GM18511 (cell line): Measurements from ENCODE around the gene DPP7.
"Not testable (repeated sequence)": the region's sequence is repeated elsewhere in the genome, so short reads cannot be mapped to it uniquely, and the experiment has no call there.

Experiments
- ATAC-seq: cut with Tn5 transposase; IDR thresholded peaks from one replicate; pipeline ENCODE4 v1.9.1; 2021; ENCODE audit warnings: mild to moderate bottlenecking, moderate library complexity; ENCODE audit not compliant: unreplicated experiment

Gene DPP7

DNA sequence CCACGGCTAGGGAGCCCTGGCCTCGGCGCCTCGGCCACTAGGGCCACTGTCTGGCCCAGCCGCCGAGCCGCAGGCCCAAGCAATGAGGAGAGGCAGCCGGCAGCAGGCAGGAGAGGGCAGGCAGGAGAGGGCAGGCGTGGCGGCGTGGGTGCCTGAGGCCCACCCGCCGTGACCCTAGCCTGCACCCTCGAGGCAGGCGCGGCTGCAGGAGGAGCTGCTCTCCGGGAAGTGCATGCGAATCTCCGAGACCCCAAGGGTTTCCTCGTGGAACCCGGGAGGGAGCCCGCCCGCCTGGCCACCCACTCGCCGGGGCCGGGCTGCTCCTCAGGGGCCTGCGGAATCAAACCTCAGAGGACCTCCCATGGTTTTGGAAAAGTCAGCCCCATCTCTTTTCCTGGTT, 33.7 kb upstream of the DPP7 start:
- ATAC-seq: no peak

DNA sequence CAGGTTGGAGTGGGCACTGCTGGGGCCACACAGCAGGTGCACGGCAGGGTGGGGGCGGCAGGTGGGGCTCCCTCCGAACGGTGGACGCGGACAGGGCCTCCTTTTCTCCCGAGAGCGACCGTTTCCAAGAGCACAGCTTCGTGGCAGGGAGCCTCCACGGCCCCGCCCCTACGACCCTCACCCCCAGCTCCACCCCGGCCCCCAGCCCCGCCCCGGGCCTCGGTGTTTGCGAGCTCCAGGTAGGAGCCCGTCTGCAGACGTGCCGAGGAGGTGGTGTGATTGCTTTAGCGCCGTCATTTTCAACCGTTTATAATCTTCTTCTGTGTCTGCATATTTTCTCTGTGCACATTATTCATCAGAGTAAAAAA, 33.2 kb upstream of the DPP7 start:
- no peak for ATAC-seq

GRCh38 chr9:137147091-137147792, 32.7 kb upstream of the DPP7 start:
- no peak for ATAC-seq

- no peak for ATAC-seq
Observed at GRCh38 chr9:137146527-137146918, 32.0 kb upstream of the DPP7 start.

GRCh38 chr9:137145731-137146526, 31.4 kb upstream of the DPP7 start:
- ATAC-seq: no peak

DNA sequence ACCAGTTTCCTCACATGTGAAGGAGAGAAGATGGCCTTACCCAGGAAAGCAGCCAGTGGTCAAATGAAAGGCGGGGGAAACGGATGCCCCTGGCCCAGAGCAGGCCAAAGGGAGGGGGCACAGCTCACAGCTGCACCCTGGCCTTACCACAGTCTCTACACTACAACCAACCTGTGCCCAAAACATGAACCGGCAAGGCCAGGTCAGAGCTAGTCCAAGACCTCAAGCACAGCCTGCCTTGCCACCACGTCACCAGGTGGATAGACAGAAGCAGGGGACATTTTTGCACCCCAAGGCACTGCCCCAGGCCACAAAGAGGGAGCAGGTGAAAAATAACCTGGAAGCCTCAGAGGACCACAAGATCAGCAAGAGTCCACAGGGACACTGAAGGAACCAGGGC, 28.9 kb upstream of the DPP7 start:
- ATAC-seq: no peak

- ATAC-seq: no peak
Observed at GRCh38 chr9:137141976-137142936, 27.7 kb upstream of the DPP7 start.

GRCh38 chr9:137141050-137141810, 26.7 kb upstream of the DPP7 start:
- no peak for ATAC-seq

- ATAC-seq: no peak
Observed at GRCh38 chr9:137140151-137141012, 25.8 kb upstream of the DPP7 start.

DNA sequence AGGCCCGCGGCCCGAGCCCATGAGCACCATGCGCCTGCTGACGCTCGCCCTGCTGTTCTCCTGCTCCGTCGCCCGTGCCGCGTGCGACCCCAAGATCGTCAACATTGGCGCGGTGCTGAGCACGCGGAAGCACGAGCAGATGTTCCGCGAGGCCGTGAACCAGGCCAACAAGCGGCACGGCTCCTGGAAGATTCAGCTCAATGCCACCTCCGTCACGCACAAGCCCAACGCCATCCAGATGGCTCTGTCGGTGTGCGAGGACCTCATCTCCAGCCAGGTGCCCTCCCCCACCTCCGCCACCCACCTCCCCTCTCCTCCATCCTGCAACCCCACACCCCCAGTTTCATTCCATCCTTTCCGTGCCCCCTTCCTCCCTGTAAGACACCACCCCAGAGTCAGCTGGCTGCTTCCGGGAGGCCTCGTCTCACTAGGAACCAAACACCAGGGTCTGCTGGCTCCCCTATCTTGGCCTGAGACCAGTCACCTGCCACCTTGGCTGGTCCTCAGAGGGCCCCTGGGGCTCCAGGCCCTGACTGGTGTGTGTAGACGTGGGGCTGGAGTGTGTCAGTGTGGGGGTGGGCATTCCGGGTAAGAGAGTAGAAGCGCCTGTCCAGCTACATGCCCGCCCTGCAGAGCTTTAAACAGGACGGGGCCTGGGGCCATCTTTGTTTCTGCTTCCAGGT, 25.1 kb upstream of the DPP7 start:
- ATAC-seq: no peak

DNA sequence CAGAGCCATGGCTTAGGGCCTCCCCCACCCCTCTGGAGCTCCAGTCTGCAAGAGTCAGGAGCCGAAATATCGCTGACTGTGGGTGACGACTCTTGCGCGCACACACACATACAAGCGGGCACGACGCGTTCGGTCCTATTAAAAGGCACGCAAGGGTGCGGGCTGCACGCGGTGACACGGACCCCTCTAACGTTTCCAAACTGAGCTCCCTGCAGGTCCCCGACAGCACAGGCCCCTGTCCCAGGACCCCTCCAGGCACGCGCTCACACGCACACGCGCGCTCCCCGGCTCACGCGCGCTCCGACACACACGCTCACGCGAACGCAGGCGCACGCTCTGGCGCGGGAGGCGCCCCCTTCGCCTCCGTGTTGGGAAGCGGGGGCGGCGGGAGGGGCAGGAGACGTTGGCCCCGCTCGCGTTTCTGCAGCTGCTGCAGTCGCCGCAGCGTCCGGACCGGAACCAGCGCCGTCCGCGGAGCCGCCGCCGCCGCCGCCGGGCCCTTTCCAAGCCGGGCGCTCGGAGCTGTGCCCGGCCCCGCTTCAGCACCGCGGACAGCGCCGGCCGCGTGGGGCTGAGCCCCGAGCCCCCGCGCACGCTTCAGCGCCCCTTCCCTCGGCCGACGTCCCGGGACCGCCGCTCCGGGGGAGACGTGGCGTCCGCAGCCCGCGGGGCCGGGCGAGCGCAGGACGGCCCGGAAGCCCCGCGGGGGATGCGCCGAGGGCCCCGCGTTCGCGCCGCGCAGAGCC, 24.4 kb upstream of the DPP7 start, which contains the start of gene GRIN1:
Gene GRIN1, plus strand, starts transcription at position 433 of the 746 bp plus-strand sequence. CDS start 333 bp downstream, outside the sequence.
- ATAC-seq: no peak

- ATAC-seq: no peak
Observed at GRCh38 chr9:137138058-137138721, 23.7 kb upstream of the DPP7 start.

GRCh38 chr9:137136881-137137607, 22.5 kb upstream of the DPP7 start:
- no peak for ATAC-seq

- no peak for ATAC-seq
Observed at GRCh38 chr9:137136261-137136880, 21.8 kb upstream of the DPP7 start.

- ATAC-seq: not testable (repeated sequence)
Observed at GRCh38 chr9:137135154-137135553, 20.6 kb upstream of the DPP7 start.

DNA sequence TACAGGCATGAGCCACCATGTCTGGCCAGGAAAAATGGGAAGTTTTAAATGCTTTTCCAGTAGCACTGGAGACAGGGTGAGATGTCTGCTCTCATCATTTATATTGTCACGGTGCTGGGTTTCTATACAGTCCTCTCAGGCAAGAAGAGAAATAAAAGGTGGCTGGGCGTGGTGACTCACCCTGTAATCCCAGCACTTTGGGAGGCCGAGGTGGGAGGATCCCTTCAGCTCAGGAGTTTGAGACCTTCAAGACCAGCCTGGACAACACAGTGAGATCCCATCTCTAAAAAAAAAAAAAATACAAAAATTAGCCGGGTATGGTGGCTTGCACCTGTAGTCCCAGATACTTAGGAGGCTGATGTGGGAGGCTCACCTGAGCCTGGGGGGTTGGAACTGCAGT, 19.7 kb upstream of the DPP7 start:
- no peak for ATAC-seq
